Sigmoid colon (tissue), 7 donors: Measurements from ENCODE around the gene NKX1-2. TPM values are rescaled to one million over a fixed set of nuclear protein-coding genes. Genes with fewer than 3 reads are reported as not detected.

ENCODE experiments used
- DNase-seq: peaks from one replicate; pipeline ENCODE4 v3.0.0-alpha.2; 2019
- H3K27ac ChIP-seq, 4 donors: fragments of 200-600 bp; sonication (generic); one replicate each; pipeline ENCODE4 v1.5.1; 2016 to 2019; ENCODE audit warnings: mild to moderate bottlenecking in 1 of 4
- H3K27me3 ChIP-seq, 3 donors: fragments of 200-600 bp; sonication (generic); one replicate each; pipeline ENCODE4 v1.5.1; 2019; ENCODE audit warnings: mild to moderate bottlenecking in 1 of 3
- H3K36me3 ChIP-seq, 4 donors: fragments of 200-600 bp; sonication (generic); one replicate each; pipeline ENCODE4 v1.5.1; 2016 to 2019
- H3K4me1 ChIP-seq, 4 donors: fragments of 200-600 bp; sonication (generic); one replicate each; pipeline ENCODE4 v1.5.1; 2017 to 2019
- H3K4me3 ChIP-seq, 4 donors: fragments of 200-600 bp; sonication (generic); one replicate each; pipeline ENCODE4 v1.5.1; 2017 to 2019; ENCODE audit warnings: mild to moderate bottlenecking in 2 of 4, moderate library complexity in 1 of 4
- H3K9me3 ChIP-seq, 4 donors: fragments of 200-600 bp in 3 of 4; sonication (generic) in 3 of 4; one replicate each; pipeline versions ENCODE4 v1.5.1 to v1.6.1; 2013 to 2019
- EP300 ChIP-seq, 4 donors: sonication (generic); formaldehyde crosslinking; IDR thresholded peaks; one replicate each; pipeline ENCODE4 v1.6.1; 2017; ENCODE audit warnings: antibody characterized with exemption in 4 of 4
- POLR2A ChIP-seq, 2 donors: fragments of 450-650 bp; IDR thresholded peaks; one replicate each; pipeline ENCODE4 v1.6.1; 2016; ENCODE audit warnings: antibody characterized with exemption in 2 of 2, mild to moderate bottlenecking in 2 of 2, moderate library complexity in 2 of 2
- POLR2AphosphoS5 ChIP-seq, 4 donors: sonication (generic); formaldehyde crosslinking; IDR thresholded peaks; one replicate each; pipeline ENCODE4 v1.6.1; 2017; ENCODE audit warnings: antibody characterized with exemption in 4 of 4
- WGBS, 2 donors: extraction: QIAGEN DNeasy Blood & Tissue Kit; methylation state at CpG; one replicate each; pipeline ENCODE4 v1.1.7; 2013; 5-methylcytosine and 5-hydroxymethylcytosine counted together
- intact Hi-C: fragments of 100-400 bp; cut with DNase I; formaldehyde crosslinking; loops from one replicate; pipeline ENCODE4 v1.15.1; 2023
- polyA plus RNA-seq, 3 donors: library from polyadenylated mRNA; stranded (reverse); fragments of 200-250 nt; gene quantifications; one replicate each; pipeline ENCODE4 v1.2.3, GENCODE V29; 2013
- total RNA-seq, 4 donors: library from RNA; depleted of rRNA; stranded (reverse); fragments of >200 nt; gene quantifications; one replicate each; pipeline ENCODE4 v1.1.0, GENCODE V29; 2016
- TF ChIP-seq, protein P1 (sequence below), 4 experiments: fragments of 450-650 bp in 3 of 4; fragments of 200-600 bp in 1 of 4; IDR thresholded peaks; one replicate each; pipeline ENCODE4 v1.5.1; 2016 to 2019; ENCODE audit warnings: antibody characterized with exemption in 4 of 4, mild to moderate bottlenecking in 3 of 4, moderate library complexity in 2 of 4
- donor health status: healthy with polysubstance abuse.
- donor health status: Bipolar disorder and iron deficiency.
- donor health status: healthy.

NKX1-2 gene
- total and polyA plus RNA-seq, 7 donors = not detected

DNA sequence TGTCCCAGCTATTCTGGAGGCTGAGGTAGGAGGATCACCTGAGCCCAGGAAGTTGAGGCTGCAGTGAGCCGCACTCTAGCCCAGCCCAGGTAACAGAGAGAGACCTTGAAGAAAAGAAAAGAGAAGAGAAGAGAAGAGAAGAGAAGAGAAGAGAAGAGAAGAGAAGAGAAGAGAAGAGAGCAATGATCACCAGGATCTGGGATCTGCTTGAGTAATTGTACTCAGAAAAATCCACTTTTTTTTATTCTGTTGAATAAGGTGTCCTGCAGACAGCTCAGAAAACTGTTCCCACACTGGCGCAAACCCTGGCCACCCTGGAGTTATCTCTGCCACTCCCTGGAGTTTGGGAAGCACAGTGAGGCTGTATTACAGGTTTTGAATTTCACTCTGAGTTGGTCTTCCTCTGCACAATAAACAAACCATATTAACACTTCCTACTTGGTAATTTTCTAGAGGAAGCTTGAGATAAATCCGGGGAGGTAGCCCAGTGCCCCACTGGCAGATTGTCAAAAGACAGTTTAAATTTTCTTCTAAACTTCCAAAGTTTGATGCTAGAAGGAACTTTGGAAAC is 21.5 kb downstream of the NKX1-2 start:
- no peak for DNase-seq
- Histone ChIP-seq H3K36me3 (no peaks in the 10 kb centered on the region), H3K27ac (no peak overlapping the region), H3K4me3 (no peak overlapping the region), H3K9me3 (no peaks in the 10 kb centered on the region), H3K4me1 (no peaks in the 10 kb centered on the region), H3K27me3 (no peaks in the 10 kb centered on the region)
- intact Hi-C loops = no loop called here
- TF ChIP-seq POLR2AphosphoS5 (IDR thresholded peaks at IDR 0.05) = no peak
- TF ChIP-seq EP300 (IDR thresholded peaks at IDR 0.05) = no peak
- no peak for TF ChIP-seq POLR2A (IDR thresholded peaks at IDR 0.05)
- TF ChIP-seq, protein P1, sequence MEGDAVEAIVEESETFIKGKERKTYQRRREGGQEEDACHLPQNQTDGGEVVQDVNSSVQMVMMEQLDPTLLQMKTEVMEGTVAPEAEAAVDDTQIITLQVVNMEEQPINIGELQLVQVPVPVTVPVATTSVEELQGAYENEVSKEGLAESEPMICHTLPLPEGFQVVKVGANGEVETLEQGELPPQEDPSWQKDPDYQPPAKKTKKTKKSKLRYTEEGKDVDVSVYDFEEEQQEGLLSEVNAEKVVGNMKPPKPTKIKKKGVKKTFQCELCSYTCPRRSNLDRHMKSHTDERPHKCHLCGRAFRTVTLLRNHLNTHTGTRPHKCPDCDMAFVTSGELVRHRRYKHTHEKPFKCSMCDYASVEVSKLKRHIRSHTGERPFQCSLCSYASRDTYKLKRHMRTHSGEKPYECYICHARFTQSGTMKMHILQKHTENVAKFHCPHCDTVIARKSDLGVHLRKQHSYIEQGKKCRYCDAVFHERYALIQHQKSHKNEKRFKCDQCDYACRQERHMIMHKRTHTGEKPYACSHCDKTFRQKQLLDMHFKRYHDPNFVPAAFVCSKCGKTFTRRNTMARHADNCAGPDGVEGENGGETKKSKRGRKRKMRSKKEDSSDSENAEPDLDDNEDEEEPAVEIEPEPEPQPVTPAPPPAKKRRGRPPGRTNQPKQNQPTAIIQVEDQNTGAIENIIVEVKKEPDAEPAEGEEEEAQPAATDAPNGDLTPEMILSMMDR (IDR thresholded peaks at IDR 0.05) = no peak
- WGBS, 2 donors = 29 to 49% methylated on average over 3 of the region's 3 CpGs

DNA sequence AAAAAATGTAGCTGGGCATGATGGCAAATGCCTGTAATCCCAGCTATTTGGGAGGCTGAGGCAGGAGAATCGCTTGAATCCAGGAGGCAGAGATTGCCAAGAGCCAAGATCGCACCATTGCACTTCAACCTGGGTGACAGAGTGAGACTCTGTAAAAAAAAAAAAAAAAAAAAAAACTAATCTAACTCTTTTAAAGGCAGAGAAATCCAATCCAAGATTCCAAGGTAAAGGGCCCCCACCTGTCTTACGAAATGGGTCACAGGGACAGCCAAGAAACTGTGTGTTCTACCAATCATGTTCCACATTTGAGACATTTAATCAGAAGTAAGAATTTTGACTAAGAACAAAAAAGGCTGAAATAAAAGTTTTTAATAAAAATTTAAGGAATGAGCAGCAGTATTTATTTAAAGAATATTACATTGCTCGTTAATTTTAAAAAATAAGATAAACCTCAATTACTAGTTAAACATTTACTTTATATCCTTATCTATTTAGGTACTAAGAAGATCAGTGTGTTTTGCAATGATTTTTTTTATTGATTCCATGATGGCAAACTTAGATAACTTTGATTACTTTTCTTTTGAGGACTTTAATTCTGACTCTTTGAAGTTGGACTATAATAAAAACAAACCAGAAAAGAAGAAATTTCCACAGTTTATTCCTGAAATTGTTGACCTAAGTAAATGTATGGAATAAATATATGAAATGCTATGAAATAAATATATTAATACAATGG is 24.4 kb downstream of the NKX1-2 start:
- intact Hi-C loops = no loop called here
- 18 to 64% methylated on average over 4 of the region's 4 CpGs for WGBS, 2 donors
- no peaks in the 10 kb centered on the region for H3K9me3 ChIP-seq
- no peak overlapping the region for H3K4me3 ChIP-seq
- DNase-seq = no peak
- no peak overlapping the region for H3K27ac ChIP-seq
- no peaks in the 10 kb centered on the region for H3K36me3 ChIP-seq
- no peak for TF ChIP-seq POLR2AphosphoS5 (IDR thresholded peaks at IDR 0.05)
- TF ChIP-seq, protein P1 (IDR thresholded peaks at IDR 0.05) = no peak
- H3K27me3 ChIP-seq = no peaks in the 10 kb centered on the region
- H3K4me1 ChIP-seq = no peaks in the 10 kb centered on the region

DNA sequence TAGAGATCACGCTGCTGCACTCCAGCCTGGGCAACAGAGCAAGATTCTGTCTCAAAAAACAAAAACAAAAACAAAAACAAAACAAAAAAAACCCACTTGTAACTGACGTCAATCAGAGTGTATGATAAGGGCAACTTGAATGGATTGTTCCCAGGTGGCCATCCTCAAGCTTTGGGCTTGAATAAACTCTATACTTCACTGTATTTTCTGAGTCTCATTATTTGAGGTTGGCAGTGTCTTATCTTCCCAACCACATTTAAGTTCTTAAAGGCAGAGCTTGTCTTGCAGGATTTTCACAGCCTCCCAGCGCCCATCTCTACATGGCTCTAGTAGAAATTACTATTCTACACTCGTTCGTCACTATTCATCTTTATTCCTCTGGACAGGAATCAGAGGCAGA is 26.0 kb downstream of the NKX1-2 start:
- 78 to 85% methylated on average over 5 of the region's 5 CpGs for WGBS, 2 donors
- TF ChIP-seq, protein P1 (IDR thresholded peaks at IDR 0.05) = no peak
- Histone ChIP-seq H3K27ac (no peak overlapping the region), H3K4me3 (no peak overlapping the region), H3K27me3 (no peaks in the 10 kb centered on the region), H3K4me1 (peaks cover 0 to 6% (median 4%) of the 10 kb centered on the region in 4 donors), H3K36me3 (no peaks in the 10 kb centered on the region), H3K9me3 (no peaks in the 10 kb centered on the region)
- DNase-seq = no peak
- intact Hi-C loops = no loop called here

DNA sequence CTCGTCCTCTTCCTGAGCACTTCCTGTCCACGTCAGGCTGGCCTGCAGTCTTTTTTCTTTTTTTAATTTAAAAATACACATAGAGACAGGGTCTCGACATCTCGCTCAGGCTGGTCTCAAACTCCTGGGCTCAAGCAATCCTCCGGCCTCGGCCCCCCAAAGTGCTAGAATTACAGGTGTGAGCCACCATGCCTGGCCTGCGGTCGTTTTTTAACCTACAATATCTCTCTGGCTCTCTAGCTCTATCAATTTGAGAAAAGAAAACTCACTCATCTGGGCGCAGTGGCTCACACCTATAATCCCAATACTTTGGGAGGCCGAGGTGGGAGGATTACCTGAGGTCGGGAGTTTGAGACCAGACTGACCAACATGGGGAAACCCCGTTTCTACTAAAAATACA is 27.1 kb downstream of the NKX1-2 start:
- intact Hi-C loops = no loop called here
- no peaks in the 10 kb centered on the region for H3K36me3 ChIP-seq

More for the DNA sequence above, 27.1 kb downstream of the NKX1-2 start:
- Histone ChIP-seq H3K27me3 (no peaks in the 10 kb centered on the region), H3K4me1 (peaks cover 0 to 7% (median 5%) of the 10 kb centered on the region in 4 donors), H3K9me3 (no peaks in the 10 kb centered on the region), H3K27ac (no peak overlapping the region), H3K4me3 (no peak overlapping the region)
- no peak for DNase-seq
- 82 to 88% methylated on average over 12 of the region's 12 CpGs for WGBS, 2 donors
- TF ChIP-seq EP300 (IDR thresholded peaks at IDR 0.05) = no peak
- TF ChIP-seq POLR2A (IDR thresholded peaks at IDR 0.05) = no peak
- TF ChIP-seq, protein P1 (IDR thresholded peaks at IDR 0.05) = no peak
- TF ChIP-seq POLR2AphosphoS5 (IDR thresholded peaks at IDR 0.05) = no peak
